ENCODE data around the gene ZNF135. TPM values are rescaled to one million over a fixed set of nuclear protein-coding genes. Genes with fewer than 3 reads are reported as not detected.

ZNF135 gene
- total RNA-seq, 1 donor from 2014 or later = 4.1 TPM

- intact Hi-C loops (cut with micrococcal nuclease) = no loop called here
- ATAC-seq = no peak
- DNase-seq = no peak
Measured at GRCh38 chr19:58044886-58045285, 14.2 kb upstream of the ZNF135 start.

- intact Hi-C loops (cut with micrococcal nuclease) = no loop called here
- ATAC-seq (no peak), DNase-seq (no peak)
Measured at GRCh38 chr19:58045411-58046050, 13.6 kb upstream of the ZNF135 start.

GRCh38 chr19:58046856-58047255 lies 12.2 kb upstream of the ZNF135 start:
- no peak for ATAC-seq

GRCh38 chr19:58047672-58048071 lies 11.4 kb upstream of the ZNF135 start:
- intact Hi-C loops (cut with micrococcal nuclease) = no loop called here
- no peak for ATAC-seq

More at GRCh38 chr19:58046856-58047255, 12.2 kb upstream of the ZNF135 start:
- intact Hi-C loops (cut with micrococcal nuclease) = no loop called here
- DNase-seq = no peak

GRCh38 chr19:58052256-58052655 lies 6.8 kb upstream of the ZNF135 start:
- intact Hi-C loops (cut with micrococcal nuclease) = no loop called here
- ATAC-seq = no peak
- DNase-seq = no peak

More at GRCh38 chr19:58047672-58048071, 11.4 kb upstream of the ZNF135 start:
- DNase-seq = peak; percentile 2

- DNase-seq (no peak), ATAC-seq (no peak)
- intact Hi-C loops (cut with micrococcal nuclease) = no loop called here
Measured at GRCh38 chr19:58053480-58054156, 5.5 kb upstream of the ZNF135 start.

GRCh38 chr19:58054901-58055874 lies 3.9 kb upstream of the ZNF135 start:
- DNase-seq (peak; percentile 68), ATAC-seq (no peak)
- intact Hi-C loops (cut with micrococcal nuclease) = no loop called here

- intact Hi-C loops (cut with micrococcal nuclease) = no loop called here
- DNase-seq (no peak), ATAC-seq (no peak)
Measured at GRCh38 chr19:58056261-58056660, 2.8 kb upstream of the ZNF135 start.

- intact Hi-C loops (cut with micrococcal nuclease) = no loop called here
- no peak for DNase-seq
- no peak for ATAC-seq
Measured at GRCh38 chr19:58056861-58057260, 2.2 kb upstream of the ZNF135 start.

- intact Hi-C loops (cut with micrococcal nuclease) = no loop called here
- no peak for ATAC-seq
- DNase-seq = no peak
Measured at GRCh38 chr19:58058467-58058866, 615 bp upstream of the ZNF135 start.

- peak; percentile 20 for ATAC-seq
- intact Hi-C loops (cut with micrococcal nuclease) = no loop called here
- DNase-seq = no peak
Measured at GRCh38 chr19:58059671-58060078, 593 bp downstream of the ZNF135 start.

GRCh38 chr19:58060231-58060630 lies 1.1 kb downstream of the ZNF135 start:
- no peak for DNase-seq
- intact Hi-C loops (cut with micrococcal nuclease) = no loop called here
- ATAC-seq = no peak

GRCh38 chr19:58063712-58064111 lies 4.6 kb downstream of the ZNF135 start:
- ATAC-seq = no peak
- no peak for DNase-seq
- intact Hi-C loops (cut with micrococcal nuclease) = no loop called here

GRCh38 chr19:58067240-58067912 lies 8.3 kb downstream of the ZNF135 start:
- ATAC-seq (no peak), DNase-seq (no peak)
- intact Hi-C loops (cut with micrococcal nuclease) = no loop called here

GRCh38 chr19:58079792-58080191 lies 20.7 kb downstream of the ZNF135 start:
- no peak for DNase-seq
- no peak for ATAC-seq
- intact Hi-C loops (cut with micrococcal nuclease) = no loop called here

- DNase-seq (no peak), ATAC-seq (no peak)
- intact Hi-C loops (cut with micrococcal nuclease) = no loop called here
Measured at GRCh38 chr19:58083021-58083420, 23.9 kb downstream of the ZNF135 start.

GRCh38 chr19:58084596-58085347 lies 25.7 kb downstream of the ZNF135 start:
- ATAC-seq = no peak
- DNase-seq = no peak
- intact Hi-C loops (cut with micrococcal nuclease) = no loop called here

GRCh38 chr19:58085348-58085875 lies 26.3 kb downstream of the ZNF135 start:
- DNase-seq = no peak
- intact Hi-C loops (cut with micrococcal nuclease) = no loop called here
- ATAC-seq = no peak

All from left ventricle myocardium superior (tissue), 1 donor.